GM21825 (cell line): ENCODE data around the gene SMPD3.

Experiments used
- ATAC-seq: cut with Tn5 transposase; IDR thresholded peaks from one replicate; pipeline ENCODE4 v1.9.1; 2021; ENCODE audit warnings: mild to moderate bottlenecking, moderate library complexity; ENCODE audit not compliant: unreplicated experiment

Gene SMPD3

GRCh38 chr16:68436581-68436980 is 11.7 kb downstream of the SMPD3 start:
- ATAC-seq, result no peak

GRCh38 chr16:68434624-68435210 is 13.6 kb downstream of the SMPD3 start:
- ATAC-seq, result no peak

- no peak for ATAC-seq
Observed at GRCh38 chr16:68433316-68433715, 15.0 kb downstream of the SMPD3 start.

DNA sequence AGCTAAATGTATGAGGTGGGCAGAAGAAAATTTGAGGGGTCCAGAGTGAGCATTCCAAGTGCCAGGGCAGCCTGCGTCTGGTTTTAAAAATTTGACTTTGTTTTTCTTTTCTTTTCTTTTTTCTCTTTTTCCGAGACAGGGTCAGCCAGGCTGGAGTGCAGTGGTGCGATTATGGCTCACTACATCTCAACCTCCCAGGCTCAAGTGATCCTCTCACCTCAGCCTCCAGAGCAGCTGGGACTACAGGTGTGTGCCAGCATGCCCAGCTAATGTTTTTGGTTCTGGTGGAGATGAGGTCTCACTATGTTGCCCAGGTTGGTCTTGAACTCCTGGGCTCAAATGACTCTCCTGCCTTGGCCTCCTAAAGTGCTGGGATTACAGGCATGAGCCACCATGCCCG is 15.6 kb downstream of the SMPD3 start:
- no peak for ATAC-seq

DNA sequence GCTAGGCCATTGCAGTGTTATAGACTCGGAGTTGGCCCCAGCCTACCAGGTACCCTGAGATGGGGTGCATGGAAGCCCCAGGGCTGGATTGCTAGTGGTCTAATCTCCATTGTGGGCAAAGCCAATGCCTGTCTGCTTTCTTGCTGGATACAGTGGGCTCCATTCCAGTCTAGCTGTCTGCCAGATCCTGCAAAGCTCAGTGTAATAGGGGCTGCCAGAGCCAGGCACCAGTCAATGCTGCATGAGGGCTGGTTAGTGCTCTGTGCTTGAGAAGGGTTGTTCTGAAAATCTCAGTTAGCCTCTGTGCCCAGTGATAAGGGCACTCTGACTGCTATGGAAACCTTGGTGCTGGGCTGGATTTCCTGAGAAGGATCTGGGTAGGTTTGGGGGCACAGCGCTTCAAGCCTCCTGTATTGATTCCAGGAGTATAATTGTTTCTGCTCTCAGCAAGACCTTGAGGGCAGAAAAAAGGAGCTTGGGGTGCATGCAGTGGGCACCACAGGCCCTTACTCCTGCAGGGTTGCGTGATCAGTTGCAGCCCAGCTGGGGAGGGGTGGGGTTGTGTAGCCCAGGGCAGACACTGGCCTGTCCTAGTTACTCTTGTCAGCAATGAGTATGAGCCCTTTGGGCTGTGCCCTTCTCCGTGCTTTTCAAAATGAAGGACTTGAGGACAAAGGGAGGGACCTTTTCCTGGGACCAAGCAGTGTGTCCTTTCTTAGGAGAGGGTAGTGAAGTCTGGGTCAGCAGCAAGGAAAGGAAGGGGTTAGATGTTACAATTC is 19.0 kb downstream of the SMPD3 start:
- no peak for ATAC-seq

DNA sequence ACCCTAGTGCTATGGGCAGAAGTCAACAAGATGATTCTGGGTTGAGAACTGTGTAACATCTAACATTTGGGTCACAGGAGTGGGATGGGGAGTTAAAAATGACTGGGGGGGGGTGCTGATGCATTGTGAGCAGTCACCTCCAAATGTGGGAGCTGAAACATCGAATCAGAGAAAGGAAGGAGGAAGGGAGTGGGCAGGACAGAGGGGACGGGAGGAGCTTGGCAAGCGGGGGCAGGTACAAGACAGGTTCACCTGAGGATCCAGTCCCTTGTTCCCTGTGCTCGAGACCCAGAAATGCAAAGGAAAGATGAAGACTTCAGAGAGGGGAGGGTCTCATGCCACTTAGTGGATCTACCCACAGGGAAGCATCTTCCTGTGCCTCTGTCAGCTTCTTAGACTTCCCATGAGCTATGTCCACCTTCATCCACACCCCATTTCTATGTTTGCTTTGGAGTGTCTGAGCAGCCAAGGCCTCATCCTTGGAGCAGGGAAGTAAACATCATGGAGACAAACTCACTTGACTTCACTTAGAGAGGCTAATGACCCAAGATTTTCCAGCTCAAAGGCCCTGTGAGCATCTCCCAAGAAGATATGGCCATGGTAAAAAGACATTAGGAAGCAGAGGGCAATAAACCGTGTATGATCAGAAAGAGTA is 20.5 kb downstream of the SMPD3 start:
- no peak for ATAC-seq

DNA sequence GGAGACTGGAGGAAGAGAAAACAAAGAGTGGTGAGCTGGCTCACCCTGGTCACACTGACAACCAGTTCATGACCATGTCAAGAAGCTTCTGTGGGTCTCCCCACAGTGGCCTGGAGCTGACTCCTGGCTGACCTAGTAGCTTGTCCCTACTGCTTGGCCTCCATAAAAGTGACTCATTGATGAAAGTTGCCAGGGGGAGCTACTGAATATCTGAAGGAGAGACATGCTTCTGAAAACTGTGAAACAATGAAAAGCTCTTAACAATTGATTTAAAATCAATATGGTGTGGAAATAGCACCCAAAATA is 22.0 kb downstream of the SMPD3 start:
- ATAC-seq, result no peak

- ATAC-seq, result no peak
Observed at GRCh38 chr16:68425498-68426346, 22.6 kb downstream of the SMPD3 start.

DNA sequence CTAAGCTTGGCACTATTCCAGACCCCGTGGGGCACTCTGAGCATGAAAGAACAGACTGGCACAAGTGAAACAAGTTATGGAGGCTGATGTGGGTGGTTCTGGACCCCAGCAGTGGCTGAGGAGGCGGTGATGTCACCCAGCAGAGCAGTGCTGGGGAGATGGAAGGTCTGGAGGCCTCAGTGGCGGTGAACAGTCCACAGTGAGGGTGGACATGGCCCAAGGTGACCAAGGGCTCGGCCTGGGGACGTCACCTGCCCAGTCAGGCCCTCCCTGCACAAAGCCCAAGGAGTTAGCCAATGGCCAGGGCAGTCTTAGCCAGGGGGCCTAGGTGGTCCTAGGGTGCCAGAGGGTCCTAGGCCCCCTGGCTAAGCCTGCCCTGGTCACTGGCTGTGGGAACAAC is 24.5 kb downstream of the SMPD3 start:
- no peak for ATAC-seq

DNA sequence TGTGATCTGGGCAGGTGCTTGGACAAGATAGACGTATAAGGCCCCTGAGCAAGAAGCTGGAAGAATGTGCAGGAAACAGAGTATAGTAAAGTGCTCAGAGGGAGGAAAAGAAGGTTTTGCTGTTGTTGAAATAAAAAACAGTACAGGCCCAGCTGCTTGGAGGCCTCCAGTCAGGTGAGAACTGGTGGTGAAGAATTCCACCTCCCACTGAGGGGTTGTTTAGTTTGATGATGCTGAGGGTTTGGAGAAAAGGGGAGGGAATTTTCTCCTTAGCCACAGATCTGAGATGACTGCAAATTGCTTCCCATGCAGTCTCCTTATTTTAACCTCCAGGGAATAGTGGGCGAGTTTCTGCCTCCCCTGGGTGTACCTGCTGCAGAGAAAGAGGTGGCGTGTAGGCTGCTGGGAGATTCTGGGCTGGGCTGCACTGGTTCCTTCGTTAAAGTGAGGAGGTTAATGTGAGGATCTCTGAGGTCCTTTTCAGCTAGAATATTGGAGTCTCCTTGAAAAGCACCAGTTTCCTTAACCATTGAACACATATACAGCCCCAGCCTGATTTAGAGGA is 25.8 kb downstream of the SMPD3 start:
- no peak for ATAC-seq

GRCh38 chr16:68421076-68421475 is 27.2 kb downstream of the SMPD3 start:
- no peak for ATAC-seq

DNA sequence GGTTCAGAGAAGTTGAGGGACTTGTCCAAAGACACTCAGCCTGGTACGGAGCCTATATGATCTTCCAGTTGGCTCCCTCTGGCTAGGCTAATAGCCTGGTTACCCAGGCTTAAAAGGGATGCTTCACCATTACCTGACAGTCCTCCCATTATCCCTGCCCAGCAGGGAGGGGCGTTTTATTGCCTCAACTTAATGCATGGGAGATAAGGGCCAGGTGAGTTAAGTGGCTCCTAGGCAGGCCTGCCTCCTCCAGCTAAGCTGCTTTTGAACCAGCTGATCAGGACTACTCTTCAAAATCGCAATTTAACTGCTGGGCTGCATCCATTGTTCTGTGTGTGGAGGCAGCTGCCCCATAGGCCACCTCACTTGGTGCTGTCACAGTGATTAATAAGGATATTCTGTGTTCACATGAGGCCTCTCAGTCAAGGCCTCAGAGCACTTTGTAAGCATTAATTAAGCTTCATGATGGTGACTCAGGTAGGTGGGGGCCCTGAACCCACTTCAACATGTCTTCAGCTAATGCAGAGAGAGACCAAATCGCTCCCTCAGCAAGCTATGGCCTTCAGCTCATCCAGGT is 27.9 kb downstream of the SMPD3 start:
- no peak for ATAC-seq

- ATAC-seq, result peak; percentile 69
Observed at GRCh38 chr16:68417711-68418301, 30.5 kb downstream of the SMPD3 start.

GRCh38 chr16:68416057-68417046 is 32.0 kb downstream of the SMPD3 start:
- no peak for ATAC-seq

DNA sequence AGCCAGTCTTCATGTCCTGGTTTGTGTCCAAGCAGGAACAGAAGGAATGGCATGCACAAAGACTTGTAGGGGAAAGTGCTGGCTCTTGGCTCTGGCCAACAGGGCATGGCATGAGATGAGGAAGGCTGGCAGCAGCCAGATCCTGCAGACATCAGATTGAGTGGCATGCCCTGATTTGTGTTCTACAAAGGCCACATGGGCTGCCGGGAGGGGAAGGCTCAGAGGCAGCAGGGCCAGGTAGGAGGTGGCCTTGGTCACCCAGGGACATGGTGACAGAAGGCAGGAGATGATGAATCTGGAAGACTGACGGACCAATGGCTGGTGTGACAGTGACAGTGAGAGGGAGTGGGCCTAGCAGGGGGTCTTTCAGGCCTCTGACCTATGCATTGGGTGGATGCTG is 33.7 kb downstream of the SMPD3 start:
- ATAC-seq, result no peak

DNA sequence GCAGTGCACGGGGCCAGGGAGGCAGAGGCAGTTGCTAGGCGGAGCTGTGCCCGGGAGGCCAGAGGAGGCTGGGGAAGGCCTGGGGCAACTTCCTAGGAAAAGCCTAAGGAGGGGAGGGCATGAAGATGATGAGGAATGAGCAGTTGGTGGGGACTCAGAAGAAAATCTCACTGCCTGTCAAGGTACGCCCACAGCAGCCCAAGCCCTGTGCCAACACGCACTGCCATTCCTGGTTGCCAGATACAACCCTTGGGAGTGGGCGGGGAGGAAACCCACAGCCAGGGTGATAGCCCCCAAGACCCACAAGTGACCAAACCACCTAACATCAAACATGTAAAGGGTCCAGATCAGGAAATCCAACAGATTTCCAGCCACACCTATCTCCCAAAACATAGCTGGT is 36.2 kb downstream of the SMPD3 start:
- no peak for ATAC-seq

DNA sequence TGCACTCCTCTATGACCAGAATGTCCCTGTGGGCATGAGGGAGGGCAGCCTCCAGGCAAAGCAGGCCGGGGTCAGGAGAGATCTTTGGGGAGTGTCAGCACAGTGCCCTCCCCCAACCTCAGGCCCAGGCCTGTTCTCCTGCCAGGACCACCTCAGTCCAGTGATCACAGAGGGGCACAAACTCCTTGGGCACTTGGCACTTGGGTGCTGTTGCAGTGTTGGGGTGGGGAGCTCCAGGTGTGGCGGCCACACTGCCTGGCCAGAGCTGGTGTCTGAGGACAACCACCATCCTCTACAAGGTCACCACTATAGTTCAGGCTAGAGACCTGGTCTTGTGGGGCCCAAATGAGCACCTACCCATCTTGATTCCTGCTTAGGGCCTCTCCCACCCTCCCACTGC is 37.2 kb downstream of the SMPD3 start:
- no peak for ATAC-seq

DNA sequence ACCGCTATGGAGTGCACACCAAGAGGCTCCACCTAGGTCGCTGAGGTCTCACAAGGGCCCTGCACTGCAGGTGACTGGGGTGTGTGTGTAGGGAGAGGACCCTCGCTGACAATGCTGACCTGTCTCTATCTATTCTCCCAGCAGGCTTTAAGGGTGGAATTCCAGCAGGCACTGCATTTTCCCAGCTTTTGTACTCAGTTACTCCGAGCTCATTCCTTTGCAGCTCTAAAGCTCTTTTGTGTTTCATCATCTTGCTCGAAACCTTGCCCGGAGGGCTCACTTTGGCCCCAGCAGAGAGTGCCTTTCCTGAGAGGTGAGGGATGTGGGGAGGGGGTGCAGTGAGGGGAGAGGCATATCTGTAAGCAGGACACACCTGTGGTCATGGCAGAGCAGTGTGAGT is 39.3 kb downstream of the SMPD3 start:
- ATAC-seq, result no peak

DNA sequence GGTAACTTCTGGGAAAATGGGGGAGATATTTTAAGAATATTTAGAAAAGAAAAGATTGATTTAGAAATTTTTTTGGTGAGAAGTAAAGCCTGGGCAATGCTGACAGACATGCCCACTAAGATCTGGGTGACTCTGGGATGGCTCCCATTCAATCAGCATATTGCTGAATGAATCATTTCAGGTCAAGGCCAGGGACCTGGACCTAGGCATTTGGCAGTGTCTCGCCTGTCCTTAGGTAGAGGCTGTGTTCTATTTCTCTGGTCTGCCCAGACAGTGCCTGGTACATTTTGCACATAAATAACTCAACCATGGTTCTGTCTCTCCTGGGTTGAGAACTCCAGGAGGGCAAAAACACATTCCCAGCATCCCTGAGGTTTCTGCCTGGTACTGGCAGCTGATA is 39.9 kb downstream of the SMPD3 start:
- ATAC-seq, result no peak
